ENCODE measurements around the gene SPOP. TPM values are rescaled to one million over a fixed set of nuclear protein-coding genes. Genes with fewer than 3 reads are reported as not detected.

SPOP gene
- total RNA-seq, 1 experiment from 2014 or later: 58.0 TPM

GRCh38 chr17:49574323-49574781, 103.5 kb downstream of the SPOP start:
- ChIA-PET CTCF (interaction anchor here (0.5 to 1.1 kb wide), 4 partner anchors 17 to 451 kb away, joined by 3 to 4 read pairs (median 4); no protein-coding TSS in a partner anchor), POLR2A (no interaction called here)
- BruUV-seq (replicated peaks): no TSS peak
- no peaks in the 10 kb centered on the region for H3K36me3 ChIP-seq (ENCODE audit: control insufficient read depth, insufficient read depth, low read length)
- H3K4me1 ChIP-seq (ENCODE audit: control insufficient read depth, insufficient read depth, low read length): peaks cover 15% of the 10 kb centered on the region
- in situ Hi-C loops (cut with HindIII; ENCODE audit: low pct_unique_long_range_greater_than_20kb, low sequenced_read_pairs): no loop called here
- intact Hi-C loops (cut with micrococcal nuclease; ENCODE audit: unreplicated experiment): loop anchor here (5.0 to 10.0 kb wide), 2 partner anchors 280 to 423 kb away; partner anchors contain the start of gene DLX3
- no peaks in the 10 kb centered on the region for H3K9me3 ChIP-seq (ENCODE audit: control insufficient read depth, insufficient read depth, low read depth, low read length)
- H3K27me3 ChIP-seq (ENCODE audit: control insufficient read depth, insufficient read depth, low read length): no peaks in the 10 kb centered on the region
- H3K4me3 ChIP-seq (ENCODE audit: low read depth in 2 of 2, low read length in 2 of 2): no peak overlapping the region
- DNase-seq (ENCODE audit: low read depth, low spot score): no peak
- ATAC-seq: no peak
- no peak for TF ChIP-seq SIN3A (IDR thresholded peaks at IDR 0.05; ENCODE audit: borderline replicate concordance, insufficient read depth, low read depth, low read length)
- no peak for TF ChIP-seq REST (IDR thresholded peaks at IDR 0.05; ENCODE audit: insufficient read depth in 1 of 2, low read depth in 2 of 2, low read length in 1 of 2)
- no peak for TF ChIP-seq POLR2AphosphoS5 (IDR thresholded peaks at IDR 0.05; ENCODE audit: low read depth, low read length)
- TF ChIP-seq TCF7L2 (IDR thresholded peaks at IDR 0.05; ENCODE audit: low read depth, low read length): no peak
- no peak for TF ChIP-seq CTCF (IDR thresholded peaks at IDR 0.05)
- no peak overlapping the region for H3K27ac ChIP-seq (ENCODE audit: low read length)

GRCh38 chr17:49573510-49574322, 104.2 kb downstream of the SPOP start:
- Histone ChIP-seq H3K36me3 (ENCODE audit: control insufficient read depth, insufficient read depth, low read length) (no peaks in the 10 kb centered on the region), H3K4me1 (ENCODE audit: control insufficient read depth, insufficient read depth, low read length) (peaks cover 15% of the 10 kb centered on the region), H3K27me3 (ENCODE audit: control insufficient read depth, insufficient read depth, low read length) (no peaks in the 10 kb centered on the region), H3K27ac (ENCODE audit: low read length) (no peak overlapping the region), H3K9me3 (ENCODE audit: control insufficient read depth, insufficient read depth, low read depth, low read length) (no peaks in the 10 kb centered on the region), H3K4me3 (ENCODE audit: low read depth in 2 of 2, low read length in 2 of 2) (no peak overlapping the region)
- POLR2A ChIA-PET: no interaction called here
- no peak for DNase-seq (ENCODE audit: low read depth, low spot score)
- no peak for ATAC-seq
- intact Hi-C loops (cut with micrococcal nuclease; ENCODE audit: unreplicated experiment): loop anchor here (5.0 to 10.0 kb wide), 2 partner anchors 281 to 424 kb away; partner anchors contain the start of gene DLX3
- CTCF ChIA-PET: interaction anchor here (0.5 to 0.7 kb wide), 2 partner anchors 188 to 452 kb away, joined by 3 to 4 read pairs; no protein-coding TSS in a partner anchor
- TF ChIP-seq CTCF (IDR thresholded peaks at IDR 0.05) (no peak), REST (IDR thresholded peaks at IDR 0.05; ENCODE audit: insufficient read depth in 1 of 2, low read depth in 2 of 2, low read length in 1 of 2) (no peak), TCF7L2 (IDR thresholded peaks at IDR 0.05; ENCODE audit: low read depth, low read length) (no peak), POLR2AphosphoS5 (IDR thresholded peaks at IDR 0.05; ENCODE audit: low read depth, low read length) (no peak), SIN3A (IDR thresholded peaks at IDR 0.05; ENCODE audit: borderline replicate concordance, insufficient read depth, low read depth, low read length) (no peak)
- in situ Hi-C loops (cut with HindIII; ENCODE audit: low pct_unique_long_range_greater_than_20kb, low sequenced_read_pairs): no loop called here
- BruUV-seq (replicated peaks): no TSS peak
